GM20000 (cell line): Measurements from ENCODE around the gene ETS2.

Source experiments
- DNase-seq: peaks from one replicate; pipeline ENCODE4 v3.0.0; 2012; ENCODE audit warnings: low spot score
- CTCF ChIP-seq: IDR thresholded peaks from 2 replicates; pipeline ENCODE4 v1.5.1; 2012; ENCODE audit warnings: mild to moderate bottlenecking, control low read depth; ENCODE audit errors: extremely low read depth, missing control alignments

The ETS2 gene

GRCh38 chr21:38864964-38865363 is 59.2 kb downstream of the ETS2 start:
- TF ChIP-seq CTCF: no peak
- DNase-seq: no peak

GRCh38 chr21:38869196-38869595 is 63.5 kb downstream of the ETS2 start:
- no peak for TF ChIP-seq CTCF
- DNase-seq: no peak

GRCh38 chr21:38869946-38870345 is 64.2 kb downstream of the ETS2 start:
- TF ChIP-seq CTCF: no peak
- DNase-seq: no peak
